UCSD-AML1 (cell line): ENCODE measurements around the gene DIP2C.
"Not testable (repeated sequence)": the region's sequence is repeated elsewhere in the genome, so short reads cannot be mapped to it uniquely, and the experiment has no call there.

Experiments used
- DNase-seq: peaks from one replicate; lab custom pipeline; 2025; ENCODE audit not compliant: unreplicated experiment; lab: John Stamatoyannopoulos, UW

Gene DIP2C

GRCh38 chr10:520402-520787, 169.1 kb downstream of the DIP2C start:
- DNase-seq, result no peak

- no peak for DNase-seq
Observed at GRCh38 chr10:519716-520401, 169.6 kb downstream of the DIP2C start.

GRCh38 chr10:519055-519715, 170.3 kb downstream of the DIP2C start:
- DNase-seq, result no peak

GRCh38 chr10:517872-518475, 171.5 kb downstream of the DIP2C start:
- DNase-seq, result no peak

GRCh38 chr10:517241-517830, 172.1 kb downstream of the DIP2C start:
- no peak for DNase-seq

- no peak for DNase-seq
Observed at GRCh38 chr10:516764-517163, 172.7 kb downstream of the DIP2C start.

- no peak for DNase-seq
Observed at GRCh38 chr10:515674-516073, 173.8 kb downstream of the DIP2C start.

GRCh38 chr10:514137-514671, 175.3 kb downstream of the DIP2C start:
- DNase-seq, result no peak

- DNase-seq, result no peak
Observed at GRCh38 chr10:513393-513792, 176.1 kb downstream of the DIP2C start.

GRCh38 chr10:512661-513060, 176.8 kb downstream of the DIP2C start:
- DNase-seq, result not testable (repeated sequence)

- DNase-seq, result no peak
Observed at GRCh38 chr10:511849-512191, 177.6 kb downstream of the DIP2C start.

- peak; percentile 75 for DNase-seq
Observed at GRCh38 chr10:511101-511848, 178.2 kb downstream of the DIP2C start.

GRCh38 chr10:510415-510881, 179.0 kb downstream of the DIP2C start:
- DNase-seq, result no peak

GRCh38 chr10:509361-510102, 179.9 kb downstream of the DIP2C start:
- no peak for DNase-seq

- DNase-seq, result no peak
Observed at GRCh38 chr10:508726-509125, 180.7 kb downstream of the DIP2C start.

- no peak for DNase-seq
Observed at GRCh38 chr10:507908-508444, 181.5 kb downstream of the DIP2C start.

- no peak for DNase-seq
Observed at GRCh38 chr10:507355-507699, 182.1 kb downstream of the DIP2C start.

- no peak for DNase-seq
Observed at GRCh38 chr10:506451-507354, 182.8 kb downstream of the DIP2C start.

- DNase-seq, result no peak
Observed at GRCh38 chr10:505419-505818, 184.0 kb downstream of the DIP2C start.
